ENCODE results near the gene ERF. TPM values are rescaled to one million over a fixed set of nuclear protein-coding genes. Genes with fewer than 3 reads are reported as not detected.

ERF gene
- total and polyA plus RNA-seq, 2 of the 8 experiments (the other 6 are each of a cell fraction or from before 2014, with no cell fraction given) = 43.7 to 62.7 TPM

DNA sequence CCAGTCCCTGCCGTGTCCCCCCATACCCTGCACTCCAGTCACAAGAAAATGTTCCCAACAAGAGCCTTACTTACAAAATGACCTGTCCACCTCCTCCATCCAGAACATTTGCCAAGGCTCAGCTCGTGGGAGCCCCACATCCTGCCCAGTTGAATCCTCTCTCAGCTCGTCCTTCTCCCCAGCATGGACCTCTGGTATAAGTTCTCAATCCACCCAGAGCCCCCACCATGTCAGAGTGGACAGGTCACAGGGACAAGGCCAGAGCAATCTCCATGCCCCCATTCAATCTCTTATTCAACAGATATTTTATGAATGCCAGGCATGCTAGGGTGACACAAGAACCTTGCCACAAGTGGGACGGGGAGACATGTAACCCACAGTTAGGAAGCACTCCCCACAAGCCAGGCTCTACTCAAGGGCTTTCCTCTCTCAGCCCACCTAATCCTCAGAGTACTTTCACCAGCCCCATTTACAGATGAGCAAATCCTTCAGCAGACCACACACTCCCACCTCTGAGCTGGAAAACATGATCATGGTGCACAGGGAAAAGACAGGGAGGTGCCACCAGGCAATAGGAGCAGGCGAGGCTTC, 52.5 kb downstream of the ERF start (continued):
- TF ChIP-seq, protein P1, sequence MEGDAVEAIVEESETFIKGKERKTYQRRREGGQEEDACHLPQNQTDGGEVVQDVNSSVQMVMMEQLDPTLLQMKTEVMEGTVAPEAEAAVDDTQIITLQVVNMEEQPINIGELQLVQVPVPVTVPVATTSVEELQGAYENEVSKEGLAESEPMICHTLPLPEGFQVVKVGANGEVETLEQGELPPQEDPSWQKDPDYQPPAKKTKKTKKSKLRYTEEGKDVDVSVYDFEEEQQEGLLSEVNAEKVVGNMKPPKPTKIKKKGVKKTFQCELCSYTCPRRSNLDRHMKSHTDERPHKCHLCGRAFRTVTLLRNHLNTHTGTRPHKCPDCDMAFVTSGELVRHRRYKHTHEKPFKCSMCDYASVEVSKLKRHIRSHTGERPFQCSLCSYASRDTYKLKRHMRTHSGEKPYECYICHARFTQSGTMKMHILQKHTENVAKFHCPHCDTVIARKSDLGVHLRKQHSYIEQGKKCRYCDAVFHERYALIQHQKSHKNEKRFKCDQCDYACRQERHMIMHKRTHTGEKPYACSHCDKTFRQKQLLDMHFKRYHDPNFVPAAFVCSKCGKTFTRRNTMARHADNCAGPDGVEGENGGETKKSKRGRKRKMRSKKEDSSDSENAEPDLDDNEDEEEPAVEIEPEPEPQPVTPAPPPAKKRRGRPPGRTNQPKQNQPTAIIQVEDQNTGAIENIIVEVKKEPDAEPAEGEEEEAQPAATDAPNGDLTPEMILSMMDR (IDR thresholded peaks at IDR 0.05; ENCODE audit: control extremely low read depth in 1 of 3, insufficient read depth in 1 of 3, low read depth in 1 of 3, low read length in 3 of 3) = no peak
- TF ChIP-seq BACH1 (IDR thresholded peaks at IDR 0.05; ENCODE audit: low read length) (no peak), GABPA (IDR thresholded peaks at IDR 0.05; ENCODE audit: borderline replicate concordance, insufficient read depth, low read length) (no peak), GTF2F1 (IDR thresholded peaks at IDR 0.05; ENCODE audit: borderline replicate concordance, low read depth, low read length) (no peak), TEAD4 (IDR thresholded peaks at IDR 0.05; ENCODE audit: low read depth, low read length) (no peak), TCF12 (IDR thresholded peaks at IDR 0.05; ENCODE audit: low read depth, low read length) (no peak), POLR2AphosphoS5 (IDR thresholded peaks at IDR 0.05; ENCODE audit: low read depth, low read length) (no peak)
- TF ChIP-seq, protein P2, sequence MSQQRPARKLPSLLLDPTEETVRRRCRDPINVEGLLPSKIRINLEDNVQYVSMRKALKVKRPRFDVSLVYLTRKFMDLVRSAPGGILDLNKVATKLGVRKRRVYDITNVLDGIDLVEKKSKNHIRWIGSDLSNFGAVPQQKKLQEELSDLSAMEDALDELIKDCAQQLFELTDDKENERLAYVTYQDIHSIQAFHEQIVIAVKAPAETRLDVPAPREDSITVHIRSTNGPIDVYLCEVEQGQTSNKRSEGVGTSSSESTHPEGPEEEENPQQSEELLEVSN (IDR thresholded peaks at IDR 0.05) = no peak
